Right lobe of liver (tissue), 6 donors: ENCODE data around the gene TSPAN18. TPM values are rescaled to one million over a fixed set of nuclear protein-coding genes. Genes with fewer than 3 reads are reported as not detected.

Source experiments
- ATAC-seq, 4 donors: fragments of 200-7000 bp; cut with Tn5 transposase; one replicate each; pipeline ENCODE4 v1.9.1; 2020; ENCODE audit warnings: mild to moderate bottlenecking in 4 of 4, moderate library complexity in 4 of 4
- DNase-seq, 3 donors: peaks; one replicate each; pipeline ENCODE4 v3.0.0-alpha.2; 2020
- H3K27ac ChIP-seq, 3 donors: fragments of 200-600 bp; one replicate each; pipeline ENCODE4 v1.8.0; 2022
- H3K27me3 ChIP-seq, 2 donors: fragments of 200-600 bp; one replicate each; pipeline ENCODE4 v1.8.0; 2022
- H3K36me3 ChIP-seq, 4 donors: fragments of 200-600 bp; sonication (generic) in 1 of 4; one replicate each; pipeline versions ENCODE4 v1.5.1 to v1.8.0; 2017 to 2022; ENCODE audit warnings: control low read depth in 1 of 4
- H3K4me1 ChIP-seq, 4 donors: fragments of 200-600 bp; sonication (generic) in 1 of 4; one replicate each; pipeline versions ENCODE4 v1.5.1 to v1.8.0; 2017 to 2022; ENCODE audit warnings: control low read depth in 1 of 4
- H3K4me3 ChIP-seq, 3 donors: fragments of 200-600 bp; one replicate each; pipeline ENCODE4 v1.8.0; 2022
- H3K9me3 ChIP-seq, 4 donors: fragments of 200-600 bp; sonication (generic) in 1 of 4; one replicate each; pipeline versions ENCODE4 v1.5.1 to v1.8.0; 2017 to 2022; ENCODE audit warnings: control low read depth in 1 of 4
- CTCF ChIP-seq, 4 donors: fragments of 200-600 bp in 3 of 4; fragments of 450-650 bp in 1 of 4; IDR thresholded peaks; one replicate each; pipeline versions ENCODE4 v1.5.1 to v1.8.0; 2016 to 2022; ENCODE audit warnings: antibody characterized with exemption in 4 of 4, mild to moderate bottlenecking in 2 of 4
- POLR2A ChIP-seq: fragments of 450-650 bp; IDR thresholded peaks from one replicate; pipeline ENCODE4 v1.6.1; 2017; ENCODE audit warnings: antibody characterized with exemption, mild to moderate bottlenecking
- WGBS: methylation state at CpG from one replicate; pipeline ENCODE4 v1.1.6; 2018; ENCODE audit warnings: low coverage, low lambda C conversion rate; ENCODE audit not compliant: insufficient coverage; ENCODE audit errors: missing lambda C conversion rate; 5-methylcytosine and 5-hydroxymethylcytosine counted together
- intact Hi-C, 2 donors: fragments of 100-400 bp; cut with DNase I; formaldehyde crosslinking; loops; one replicate each; pipeline versions ENCODE4 v1.11.2 to v1.14.1; 2022
- total RNA-seq, 6 experiments: library from RNA; depleted of rRNA in 2 of 6; stranded (reverse); fragments of >200 nt in 2 of 6; fragmentation: NEBNext Ultra II Directional in 3 of 6; extraction: Animal tissue kit (Norgen Biotek cat#: 25700) in 3 of 6; gene quantifications; one replicate each; pipeline versions ENCODE4 v1.1.0 to v1.2.4, GENCODE V29; 2016 to 2023
- donor health status: DM: no; HTN: yes; CAD: no.
- donor health status: DM: no; HTN: no; CAD: no.
- donor health status: DM: no; HTN: no; CAD: no.
- donor health status: DM: no; HTN: yes; CAD: no.
- donor health status: DM: no; HTN: yes; CAD: no.

TSPAN18 gene
- total RNA-seq, 6 experiments from 2014 or later: 3.4 to 10.6 (median 5.3) TPM

GRCh38 chr11:44849922-44850321 is 123.2 kb downstream of the TSPAN18 start:
- Histone ChIP-seq H3K4me3 (no peak overlapping the region), H3K36me3 (no peaks in the 10 kb centered on the region), H3K27ac (no peak overlapping the region), H3K27me3 (no peaks in the 10 kb centered on the region), H3K9me3 (no peaks in the 10 kb centered on the region), H3K4me1 (no peaks in the 10 kb centered on the region)
- TF ChIP-seq POLR2A: no peak
- no peak for TF ChIP-seq CTCF (IDR thresholded peaks at IDR 0.05)
- WGBS: 74% methylated on average over 6 of the region's 8 CpGs
- ATAC-seq (no peak), DNase-seq (no peak)
- intact Hi-C loops: no loop called here

GRCh38 chr11:44851496-44851895 is 124.7 kb downstream of the TSPAN18 start:
- no peak overlapping the region for H3K27ac ChIP-seq
- no peaks in the 10 kb centered on the region for H3K27me3 ChIP-seq
- no peaks in the 10 kb centered on the region for H3K36me3 ChIP-seq
- 100% methylated on average over 3 of the region's 5 CpGs for WGBS
- H3K4me3 ChIP-seq: no peak overlapping the region
- intact Hi-C loops: no loop called here
- no peaks in the 10 kb centered on the region for H3K4me1 ChIP-seq
- no peaks in the 10 kb centered on the region for H3K9me3 ChIP-seq
- no peak for TF ChIP-seq CTCF (IDR thresholded peaks at IDR 0.05)
- TF ChIP-seq POLR2A: no peak
- DNase-seq (no peak), ATAC-seq (no peak)

GRCh38 chr11:44852159-44852747 is 125.5 kb downstream of the TSPAN18 start:
- Histone ChIP-seq H3K27me3 (no peaks in the 10 kb centered on the region), H3K9me3 (no peaks in the 10 kb centered on the region), H3K36me3 (no peaks in the 10 kb centered on the region), H3K4me3 (no peak overlapping the region), H3K27ac (no peak overlapping the region), H3K4me1 (no peaks in the 10 kb centered on the region)
- TF ChIP-seq CTCF (IDR thresholded peaks at IDR 0.05) (no peak), POLR2A (no peak)
- DNase-seq (no peak), ATAC-seq (no peak)
- intact Hi-C loops: no loop called here
- WGBS: 59% methylated on average over 2 of the region's 2 CpGs

GRCh38 chr11:44852952-44853351 is 126.2 kb downstream of the TSPAN18 start:
- TF ChIP-seq POLR2A (no peak), CTCF (IDR thresholded peaks at IDR 0.05) (no peak)
- intact Hi-C loops: no loop called here

GRCh38 chr11:44853666-44854065 is 126.9 kb downstream of the TSPAN18 start:
- Histone ChIP-seq H3K27me3 (no peaks in the 10 kb centered on the region), H3K36me3 (no peaks in the 10 kb centered on the region), H3K4me3 (no peak overlapping the region), H3K9me3 (no peaks in the 10 kb centered on the region), H3K27ac (no peak overlapping the region), H3K4me1 (no peaks in the 10 kb centered on the region)
- ATAC-seq (no peak), DNase-seq (no peak)
- no peak for TF ChIP-seq POLR2A
- no peak for TF ChIP-seq CTCF (IDR thresholded peaks at IDR 0.05)
- intact Hi-C loops: no loop called here
- WGBS: 57% methylated on average over 8 of the region's 9 CpGs

More at GRCh38 chr11:44852952-44853351, 126.2 kb downstream of the TSPAN18 start:
- Histone ChIP-seq H3K9me3 (no peaks in the 10 kb centered on the region), H3K27me3 (no peaks in the 10 kb centered on the region), H3K4me1 (no peaks in the 10 kb centered on the region), H3K36me3 (no peaks in the 10 kb centered on the region), H3K27ac (no peak overlapping the region), H3K4me3 (no peak overlapping the region)
- WGBS: 67% methylated on average over 4 of the region's 5 CpGs
- no peak for DNase-seq
- ATAC-seq: no peak
